ACC112 (cell line): ENCODE results near the gene LGALS9B.
"Not testable (repeated sequence)": the region's sequence is repeated elsewhere in the genome, so short reads cannot be mapped to it uniquely, and the experiment has no call there.

Experiments used
- H2AFZ ChIP-seq: fragments of 200-600 bp; sonication (generic); one replicate; pipeline ENCODE4 v1.6.0; 2017; ENCODE audit warnings: antibody characterized with exemption, low read length; ENCODE audit not compliant: unreplicated experiment
- H3K27ac ChIP-seq: fragments of 200-600 bp; sonication (generic); 2 replicates; pipeline ENCODE4 v1.5.1; 2014; ENCODE audit warnings: low read depth, mild to moderate bottlenecking, antibody characterized with exemption, low read length, moderate library complexity
- H3K27me3 ChIP-seq: fragments of 200-600 bp; sonication (generic); 2 replicates; pipeline ENCODE4 v1.6.1; 2014; ENCODE audit warnings: mild to moderate bottlenecking, antibody characterized with exemption, low read length, moderate library complexity, mixed read lengths; ENCODE audit not compliant: insufficient read depth
- H3K36me3 ChIP-seq: fragments of 200-600 bp; sonication (generic); 2 replicates; pipeline ENCODE4 v1.6.1; 2016; ENCODE audit warnings: mild to moderate bottlenecking, antibody characterized with exemption, low read length, moderate library complexity, mixed read lengths; ENCODE audit not compliant: insufficient read depth
- H3K4me1 ChIP-seq: fragments of 200-600 bp; sonication (generic); one replicate; pipeline ENCODE4 v1.6.1; 2016; ENCODE audit warnings: low read length, mixed read lengths; ENCODE audit not compliant: insufficient read depth, unreplicated experiment, control insufficient read depth
- H3K4me3 ChIP-seq: fragments of 200-600 bp; sonication (generic); 2 replicates; pipeline ENCODE4 v1.5.1; 2014; ENCODE audit warnings: mild to moderate bottlenecking, low read depth, low read length
- H3K79me2 ChIP-seq: fragments of 200-600 bp; sonication (generic); one replicate; pipeline ENCODE4 v1.6.0; 2016; ENCODE audit warnings: low read length; ENCODE audit not compliant: control insufficient read depth, unreplicated experiment, insufficient read depth

LGALS9B gene

DNA sequence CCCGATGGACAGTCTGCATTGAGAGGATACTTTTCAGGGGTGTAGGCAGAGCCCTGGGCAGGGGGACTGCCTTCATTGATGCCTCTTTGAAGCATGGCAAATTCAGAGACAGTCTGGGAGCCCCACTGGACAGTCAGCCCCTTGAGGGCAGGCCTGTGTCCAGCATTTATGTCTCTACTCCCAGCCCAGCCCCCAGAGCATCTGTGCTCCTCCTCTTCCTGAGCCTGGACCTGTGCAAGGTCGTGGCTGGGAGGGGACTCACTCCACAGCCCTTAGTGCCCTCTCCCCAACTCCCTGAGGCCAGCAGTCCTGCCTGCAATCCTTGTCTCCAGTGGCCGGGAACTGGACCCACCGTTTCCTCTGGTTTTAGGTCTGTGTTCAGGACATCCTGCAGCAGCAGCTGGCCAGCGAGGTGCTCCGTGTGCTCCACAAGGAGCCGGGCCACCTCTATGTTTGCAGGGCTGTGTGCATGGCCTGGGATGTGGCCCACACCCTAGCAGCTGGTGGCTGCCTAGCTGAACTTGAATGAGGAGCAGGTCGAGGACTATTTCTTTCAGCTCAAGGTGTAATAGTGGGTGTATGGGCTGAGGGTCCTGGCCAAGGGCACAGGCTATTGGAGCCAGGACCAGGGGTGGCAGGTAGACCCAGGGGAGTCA, 22.6 kb downstream of the LGALS9B start:
- H2AFZ ChIP-seq, H3K36me3 ChIP-seq, H3K4me3 ChIP-seq, H3K4me1 ChIP-seq, H3K27me3 ChIP-seq, H3K27ac ChIP-seq, H3K79me2 ChIP-seq: not testable (repeated sequence)

DNA sequence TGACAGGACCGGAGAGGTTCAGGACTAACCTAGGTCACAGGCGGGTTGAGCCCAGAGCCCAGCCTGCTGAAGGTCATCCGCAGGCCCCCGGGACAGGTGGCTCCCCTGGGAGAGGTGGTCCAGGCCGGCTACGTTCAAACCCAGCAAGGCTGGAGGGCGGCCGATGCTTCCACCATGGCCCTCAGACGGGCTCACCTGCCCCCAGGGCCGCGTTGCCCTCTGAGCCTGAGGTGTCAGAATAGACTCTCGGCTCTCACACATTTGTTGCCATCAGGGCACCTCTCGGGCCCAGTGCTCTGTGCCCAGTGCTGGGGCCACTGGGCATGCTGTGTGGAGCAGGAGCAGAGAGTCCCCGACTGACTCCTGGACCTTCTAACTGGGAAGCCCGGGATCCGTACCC, 23.2 kb downstream of the LGALS9B start:
- not testable (repeated sequence) for H3K27ac ChIP-seq, H3K36me3 ChIP-seq, H3K4me3 ChIP-seq, H3K4me1 ChIP-seq, H3K79me2 ChIP-seq, H2AFZ ChIP-seq, H3K27me3 ChIP-seq

DNA sequence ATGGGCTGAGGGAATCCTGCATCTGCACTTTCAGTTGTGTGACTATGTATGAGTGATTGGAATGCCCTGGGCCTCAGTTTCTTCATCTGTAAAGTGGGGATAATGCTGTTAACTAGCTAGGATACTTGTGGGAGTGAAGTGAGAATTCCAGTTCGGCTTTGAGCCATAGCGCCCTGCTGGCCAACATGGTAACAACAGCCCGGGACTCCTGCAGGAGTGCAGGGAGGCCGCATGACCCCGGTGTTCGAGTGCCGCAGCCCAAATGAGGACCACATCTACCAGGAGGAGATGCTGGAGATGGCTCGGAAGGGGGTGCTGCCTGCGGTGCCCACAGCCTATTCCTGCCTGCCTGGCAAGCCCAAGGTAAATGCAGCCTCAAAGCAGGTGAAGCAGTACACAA, 23.7 kb downstream of the LGALS9B start:
- H3K79me2 ChIP-seq: not testable (repeated sequence)

GRCh38 chr17:20440665-20441064, 26.7 kb downstream of the LGALS9B start:
- H3K4me1 ChIP-seq, H3K79me2 ChIP-seq, H3K27me3 ChIP-seq, H3K27ac ChIP-seq, H3K36me3 ChIP-seq, H2AFZ ChIP-seq, H3K4me3 ChIP-seq: not testable (repeated sequence)

More for the DNA sequence above, 23.7 kb downstream of the LGALS9B start:
- not testable (repeated sequence) for H3K4me1 ChIP-seq, H3K27me3 ChIP-seq, H3K36me3 ChIP-seq, H2AFZ ChIP-seq, H3K4me3 ChIP-seq, H3K27ac ChIP-seq

DNA sequence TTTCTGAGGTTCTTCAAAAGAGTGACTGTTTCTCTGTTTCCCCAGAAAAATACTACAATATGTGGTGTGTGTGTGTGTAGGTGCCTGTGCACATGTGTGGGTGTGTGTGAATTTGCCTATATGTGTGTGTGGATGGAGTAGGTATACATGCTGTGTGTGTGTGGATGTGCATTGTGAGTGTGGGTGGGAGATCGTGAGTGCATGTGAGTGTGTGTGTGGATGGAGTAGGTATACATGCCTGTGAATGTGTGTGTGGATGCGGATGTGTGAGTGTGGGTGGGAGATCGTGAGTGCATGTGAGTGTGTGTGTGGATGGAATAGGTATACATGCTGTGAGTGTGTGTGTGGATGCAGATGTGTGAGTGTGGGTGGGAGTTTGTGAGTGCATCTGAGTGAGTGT, 32.2 kb downstream of the LGALS9B start:
- not testable (repeated sequence) for H2AFZ ChIP-seq, H3K4me3 ChIP-seq, H3K27me3 ChIP-seq, H3K4me1 ChIP-seq, H3K79me2 ChIP-seq, H3K36me3 ChIP-seq, H3K27ac ChIP-seq

GRCh38 chr17:20433382-20433781, 34.0 kb downstream of the LGALS9B start:
- not testable (repeated sequence) for H3K27ac ChIP-seq, H3K4me3 ChIP-seq, H3K79me2 ChIP-seq, H3K36me3 ChIP-seq, H3K27me3 ChIP-seq, H3K4me1 ChIP-seq, H2AFZ ChIP-seq

DNA sequence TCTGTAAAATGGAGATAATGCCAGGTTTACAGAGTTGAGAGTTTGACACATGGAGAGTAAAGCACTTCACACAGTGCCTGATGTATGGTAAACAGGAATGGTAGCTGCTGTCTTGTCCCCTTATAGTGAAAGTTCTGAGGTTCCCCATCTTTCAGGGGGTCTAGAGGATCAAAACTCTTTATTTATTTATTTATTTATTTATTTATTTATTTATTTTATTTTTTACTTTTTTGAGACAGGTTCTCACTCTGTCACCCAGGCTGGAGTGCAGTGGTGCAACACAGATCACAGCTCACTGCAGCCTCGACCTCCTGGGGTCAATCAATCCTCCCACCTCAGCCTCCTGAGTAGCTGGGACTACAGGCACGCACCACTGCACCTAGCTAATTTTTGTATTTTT, 40.1 kb downstream of the LGALS9B start:
- not testable (repeated sequence) for H3K4me3 ChIP-seq, H3K4me1 ChIP-seq, H3K36me3 ChIP-seq, H3K27me3 ChIP-seq, H3K79me2 ChIP-seq, H3K27ac ChIP-seq, H2AFZ ChIP-seq

- not testable (repeated sequence) for H3K4me1 ChIP-seq, H3K27ac ChIP-seq, H3K36me3 ChIP-seq, H2AFZ ChIP-seq, H3K27me3 ChIP-seq, H3K79me2 ChIP-seq, H3K4me3 ChIP-seq
Measured at GRCh38 chr17:20422826-20423225, 44.5 kb downstream of the LGALS9B start.

DNA sequence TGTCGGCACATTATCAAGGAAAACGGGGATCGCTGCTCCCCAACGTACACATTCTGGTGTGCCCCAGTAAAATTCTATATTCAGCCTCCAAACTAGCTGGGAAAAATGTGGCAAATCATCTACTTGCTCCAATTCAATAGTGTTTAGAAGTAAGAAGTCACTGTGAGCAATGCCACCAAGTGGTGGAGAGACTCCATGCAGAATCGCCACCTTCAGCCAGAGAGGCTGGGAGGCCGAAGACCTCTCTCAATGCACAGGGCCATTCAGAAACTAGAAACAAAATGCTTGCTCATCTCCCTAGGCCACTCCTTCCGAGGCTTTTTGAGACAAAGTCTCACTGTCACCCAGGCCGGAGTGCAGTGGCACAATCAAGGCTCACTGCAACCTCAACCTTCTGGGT, 48.5 kb downstream of the LGALS9B start:
- not testable (repeated sequence) for H2AFZ ChIP-seq, H3K27ac ChIP-seq, H3K4me3 ChIP-seq, H3K79me2 ChIP-seq, H3K36me3 ChIP-seq, H3K27me3 ChIP-seq, H3K4me1 ChIP-seq

DNA sequence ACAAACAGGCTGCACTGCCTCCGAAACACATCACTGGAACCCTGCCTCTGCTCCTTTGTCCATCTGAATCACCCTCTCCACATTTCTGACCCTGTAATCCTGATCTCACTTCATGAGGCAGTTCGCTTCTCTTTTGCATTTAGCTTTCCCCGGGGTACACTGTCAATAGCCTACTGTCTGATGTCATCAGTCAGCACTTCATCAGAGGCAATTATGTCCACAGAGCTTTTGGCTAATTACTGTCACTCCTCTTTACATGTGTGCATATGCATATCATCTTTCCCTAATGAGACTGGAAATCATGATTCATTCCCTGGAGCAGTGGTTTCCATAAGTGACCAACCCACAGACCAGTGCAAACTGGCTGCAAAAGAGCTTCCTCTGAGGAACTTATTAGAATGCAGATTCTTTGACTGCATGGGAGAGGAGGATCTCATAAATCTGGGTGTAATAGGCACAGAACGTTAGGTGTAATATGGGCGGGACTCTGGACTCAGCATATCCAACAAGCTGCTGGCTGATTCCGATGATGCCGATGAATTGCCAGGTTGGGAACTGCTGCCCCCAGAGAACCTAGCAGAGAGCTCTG, 49.8 kb downstream of the LGALS9B start:
- not testable (repeated sequence) for H3K27me3 ChIP-seq, H3K27ac ChIP-seq, H3K4me1 ChIP-seq, H2AFZ ChIP-seq, H3K4me3 ChIP-seq, H3K36me3 ChIP-seq, H3K79me2 ChIP-seq

DNA sequence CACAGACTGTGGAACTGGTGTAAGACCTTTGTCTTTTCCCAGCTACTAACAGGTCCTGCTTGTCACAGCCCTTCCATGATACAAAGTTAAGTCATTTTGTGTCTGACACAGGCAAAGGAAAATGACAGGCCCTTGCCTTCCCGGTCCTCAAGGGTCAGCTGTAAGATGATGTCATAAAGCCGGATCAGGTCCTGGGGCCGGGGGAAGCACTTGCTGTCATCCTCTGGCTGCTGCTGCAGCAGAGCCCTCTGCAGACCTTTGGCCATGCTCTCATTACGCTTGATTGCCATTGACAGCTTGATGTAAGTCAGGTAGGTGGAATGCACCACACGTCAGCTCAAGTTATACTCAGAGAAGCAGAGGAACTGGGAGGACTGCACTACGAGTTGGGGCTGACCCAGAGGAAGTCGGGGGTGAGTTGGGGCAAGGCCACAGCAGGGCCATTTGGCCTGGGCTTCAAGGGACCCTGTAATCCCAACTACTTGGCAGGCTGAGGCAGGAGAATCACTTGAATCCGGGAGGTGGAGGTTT, 50.9 kb downstream of the LGALS9B start:
- H3K4me3 ChIP-seq, H3K27me3 ChIP-seq, H2AFZ ChIP-seq, H3K27ac ChIP-seq, H3K36me3 ChIP-seq, H3K4me1 ChIP-seq, H3K79me2 ChIP-seq: not testable (repeated sequence)
